Parathyroid adenoma (tissue), 2 donors: ENCODE data around the gene RCAN3.

Experiments used
- H2AFZ ChIP-seq: fragments of 300-600 bp; sonication (generic); one replicate; pipeline ENCODE4 v1.7.0; 2017; ENCODE audit warnings: antibody characterized with exemption, mild to moderate bottlenecking
- H3K27ac ChIP-seq: fragments of 300-600 bp; sonication (generic); one replicate; pipeline ENCODE4 v1.7.0; 2017
- H3K27me3 ChIP-seq: fragments of 300-600 bp; sonication (generic); one replicate; pipeline ENCODE4 v1.7.0; 2017; ENCODE audit warnings: low read length; ENCODE audit not compliant: control insufficient read depth, insufficient read depth
- H3K36me3 ChIP-seq: fragments of 300-600 bp; sonication (generic); one replicate; pipeline ENCODE4 v1.7.0; 2017; ENCODE audit warnings: low read length; ENCODE audit not compliant: control insufficient read depth, insufficient read depth
- H3K4me1 ChIP-seq: fragments of 300-600 bp; sonication (generic); one replicate; pipeline ENCODE4 v1.7.0; 2017; ENCODE audit warnings: control low read depth
- H3K4me2 ChIP-seq: fragments of 300-600 bp; sonication (generic); one replicate; pipeline ENCODE4 v1.7.0; 2017; ENCODE audit warnings: low read length
- H3K4me3 ChIP-seq: fragments of 300-600 bp; sonication (generic); one replicate; pipeline ENCODE4 v1.7.0; 2017; ENCODE audit warnings: low read depth, low read length
- H3K79me2 ChIP-seq: fragments of 300-600 bp; sonication (generic); one replicate; pipeline ENCODE4 v1.7.0; 2017; ENCODE audit warnings: control low read depth
- H3K9ac ChIP-seq: fragments of 300-600 bp; sonication (generic); one replicate; pipeline ENCODE4 v1.7.0; 2017; ENCODE audit warnings: mild to moderate bottlenecking
- H3K9me3 ChIP-seq: fragments of 300-600 bp; sonication (generic); one replicate; pipeline ENCODE4 v1.7.0; 2017; ENCODE audit warnings: low read length; ENCODE audit not compliant: control insufficient read depth
- TF ChIP-seq, protein P1 (sequence below): fragments of 300-600 bp; sonication (generic); IDR thresholded peaks from one replicate; pipeline ENCODE4 v1.7.0; 2017; ENCODE audit warnings: antibody characterized with exemption, mild to moderate bottlenecking
- donor health status: primary hyperparathyroidism.

Gene RCAN3

GRCh38 chr1:24498589-24498988 lies 4.0 kb upstream of the RCAN3 start:
- no peak overlapping the region for H3K4me2 ChIP-seq
- no peaks in the 10 kb centered on the region for H3K27me3 ChIP-seq
- H3K9me3 ChIP-seq = no peaks in the 10 kb centered on the region
- H3K9ac ChIP-seq = no peak overlapping the region
- H3K27ac ChIP-seq = no peak overlapping the region
- H3K4me1 ChIP-seq = no peaks in the 10 kb centered on the region
- no peaks in the 10 kb centered on the region for H3K79me2 ChIP-seq
- H3K4me3 ChIP-seq = no peak overlapping the region
- H3K36me3 ChIP-seq = no peaks in the 10 kb centered on the region
- TF ChIP-seq, protein P1, sequence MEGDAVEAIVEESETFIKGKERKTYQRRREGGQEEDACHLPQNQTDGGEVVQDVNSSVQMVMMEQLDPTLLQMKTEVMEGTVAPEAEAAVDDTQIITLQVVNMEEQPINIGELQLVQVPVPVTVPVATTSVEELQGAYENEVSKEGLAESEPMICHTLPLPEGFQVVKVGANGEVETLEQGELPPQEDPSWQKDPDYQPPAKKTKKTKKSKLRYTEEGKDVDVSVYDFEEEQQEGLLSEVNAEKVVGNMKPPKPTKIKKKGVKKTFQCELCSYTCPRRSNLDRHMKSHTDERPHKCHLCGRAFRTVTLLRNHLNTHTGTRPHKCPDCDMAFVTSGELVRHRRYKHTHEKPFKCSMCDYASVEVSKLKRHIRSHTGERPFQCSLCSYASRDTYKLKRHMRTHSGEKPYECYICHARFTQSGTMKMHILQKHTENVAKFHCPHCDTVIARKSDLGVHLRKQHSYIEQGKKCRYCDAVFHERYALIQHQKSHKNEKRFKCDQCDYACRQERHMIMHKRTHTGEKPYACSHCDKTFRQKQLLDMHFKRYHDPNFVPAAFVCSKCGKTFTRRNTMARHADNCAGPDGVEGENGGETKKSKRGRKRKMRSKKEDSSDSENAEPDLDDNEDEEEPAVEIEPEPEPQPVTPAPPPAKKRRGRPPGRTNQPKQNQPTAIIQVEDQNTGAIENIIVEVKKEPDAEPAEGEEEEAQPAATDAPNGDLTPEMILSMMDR = no peak
- H2AFZ ChIP-seq = no peak overlapping the region

- TF ChIP-seq, protein P1 = no peak
- Histone ChIP-seq H3K27me3 (no peaks in the 10 kb centered on the region), H2AFZ (no peak overlapping the region), H3K79me2 (no peaks in the 10 kb centered on the region), H3K9me3 (no peaks in the 10 kb centered on the region), H3K4me3 (no peak overlapping the region), H3K9ac (no peak overlapping the region), H3K4me2 (no peak overlapping the region), H3K36me3 (no peaks in the 10 kb centered on the region), H3K4me1 (no peaks in the 10 kb centered on the region), H3K27ac (no peak overlapping the region)
Measured at GRCh38 chr1:24500448-24501048, 2.1 kb upstream of the RCAN3 start.

GRCh38 chr1:24501371-24502064 lies 1.1 kb upstream of the RCAN3 start:
- no peaks in the 10 kb centered on the region for H3K9me3 ChIP-seq
- peak overlapping the region; percentile 62 for H3K27ac ChIP-seq
- peak overlapping the region; percentile 69 for H3K4me3 ChIP-seq
- peak overlapping the region; percentile 84 for H2AFZ ChIP-seq
- TF ChIP-seq, protein P1 = no peak
- no peaks in the 10 kb centered on the region for H3K27me3 ChIP-seq
- H3K79me2 ChIP-seq = no peaks in the 10 kb centered on the region
- H3K4me1 ChIP-seq = no peaks in the 10 kb centered on the region
- H3K4me2 ChIP-seq = peak overlapping the region; percentile 90
- H3K36me3 ChIP-seq = no peaks in the 10 kb centered on the region
- no peak overlapping the region for H3K9ac ChIP-seq

GRCh38 chr1:24502065-24502708 lies 449 bp upstream of the RCAN3 start:
- no peaks in the 10 kb centered on the region for H3K4me1 ChIP-seq
- no peak overlapping the region for H3K9ac ChIP-seq
- H3K27me3 ChIP-seq = no peaks in the 10 kb centered on the region
- H3K27ac ChIP-seq = peak overlapping the region; percentile 62
- TF ChIP-seq, protein P1 = no peak
- H3K4me3 ChIP-seq = peak overlapping the region; percentile 69
- H3K4me2 ChIP-seq = peak overlapping the region; percentile 90
- H3K9me3 ChIP-seq = no peaks in the 10 kb centered on the region
- H2AFZ ChIP-seq = peak overlapping the region; percentile 84
- no peaks in the 10 kb centered on the region for H3K36me3 ChIP-seq
- H3K79me2 ChIP-seq = no peaks in the 10 kb centered on the region
